IgD-negative memory B cell (primary cell): Measurements from ENCODE around the gene VOPP1. TPM values are rescaled to one million over a fixed set of nuclear protein-coding genes. Genes with fewer than 3 reads are reported as not detected.
"Not testable (repeated sequence)": the region's sequence is repeated elsewhere in the genome, so short reads cannot be mapped to it uniquely, and the experiment has no call there.

Source experiments
- H3K27ac Mint-ChIP-seq, 3 donors: one replicate each; pipeline ENCODE4 v1.8.0; 2020 to 2022; ENCODE audit warnings: mild to moderate bottlenecking in 3 of 3, mixed read lengths in 3 of 3, moderate library complexity in 1 of 3
- H3K27me3 Mint-ChIP-seq: one replicate; pipeline ENCODE4 v1.8.0; 2021; ENCODE audit warnings: mixed read lengths
- H3K36me3 Mint-ChIP-seq: one replicate; pipeline ENCODE4 v1.8.0; 2020; ENCODE audit warnings: mild to moderate bottlenecking, mixed read lengths
- H3K4me1 Mint-ChIP-seq, 3 donors: one replicate each; pipeline ENCODE4 v1.8.0; 2020 to 2022; ENCODE audit warnings: mixed read lengths in 3 of 3, mild to moderate bottlenecking in 1 of 3
- H3K4me3 Mint-ChIP-seq, 4 donors: one replicate each; pipeline ENCODE4 v1.8.0; 2020 to 2022; ENCODE audit warnings: mild to moderate bottlenecking in 4 of 4, mixed read lengths in 4 of 4, moderate library complexity in 3 of 4
- H3K9me3 Mint-ChIP-seq, 3 donors: one replicate each; pipeline ENCODE4 v1.8.0; 2020 to 2021; ENCODE audit warnings: mixed read lengths in 3 of 3, mild to moderate bottlenecking in 1 of 3
- polyA plus RNA-seq: library from polyadenylated mRNA; unstranded; fragments of 300-500 nt; fragmentation: Illumina TruSeq; gene quantifications from one replicate; pipeline ENCODE4 v1.2.3, GENCODE V29; 2021

Gene VOPP1
- polyA plus RNA-seq, 1 donor from 2014 or later, result 70.2 TPM

DNA sequence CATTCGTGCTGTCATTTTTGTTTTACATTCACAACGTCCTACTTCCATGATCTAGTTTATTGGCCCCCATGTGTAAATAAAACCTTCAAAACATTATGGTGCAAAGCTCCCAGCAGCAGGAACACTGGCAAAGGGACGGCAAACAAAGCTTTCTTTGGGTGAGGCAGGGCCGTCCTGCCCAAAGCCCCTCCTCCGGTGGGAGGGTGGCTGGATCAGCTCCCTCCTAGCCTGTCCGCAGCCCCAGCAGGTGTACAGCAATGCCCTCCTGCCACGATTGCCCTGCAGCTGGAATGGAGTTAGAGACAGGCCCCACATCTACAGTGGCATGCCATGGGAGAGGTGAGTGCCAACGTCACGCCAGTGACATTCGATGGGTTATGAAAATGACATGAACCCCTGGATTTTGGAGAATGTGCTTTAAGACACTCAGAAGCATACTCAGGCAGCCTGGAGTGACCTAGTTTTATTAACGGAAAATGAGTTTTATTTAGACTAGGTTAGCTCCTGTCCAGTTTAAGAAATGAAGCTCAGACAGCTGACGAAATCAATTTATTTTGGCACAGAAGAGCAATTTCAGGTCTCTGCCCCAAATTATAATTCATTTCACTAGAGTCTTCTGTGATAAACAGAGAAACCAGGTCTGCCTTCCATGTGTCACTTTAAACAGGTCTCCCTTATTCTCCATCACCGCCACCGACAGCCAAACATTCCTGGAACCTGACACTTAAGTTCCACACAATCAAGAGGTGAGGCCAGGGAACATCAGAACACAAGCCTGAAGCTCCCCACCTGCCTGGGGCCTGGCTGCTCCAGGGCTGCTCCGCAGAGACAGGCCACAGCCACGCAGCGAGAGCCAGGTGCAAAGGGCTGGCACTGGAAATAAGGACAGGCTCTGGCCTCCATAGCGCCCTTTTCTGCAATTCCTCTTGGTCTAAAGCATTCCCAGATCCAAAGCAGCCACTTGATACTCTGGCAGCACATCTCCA, 50.1 kb downstream of the VOPP1 start:
- Mint-ChIP-seq H3K4me1 (peaks cover 82 to 87% (median 87%) of the 10 kb centered on the region in 3 donors), H3K27ac (peak overlapping the region; percentile 51 to 87 (median 59)), H3K9me3 (no peaks in the 10 kb centered on the region), H3K36me3 (no peaks in the 10 kb centered on the region), H3K27me3 (no peaks in the 10 kb centered on the region), H3K4me3 (peak overlapping the region in 3 of 4 donors; percentile 43 to 61 (median 59))

DNA sequence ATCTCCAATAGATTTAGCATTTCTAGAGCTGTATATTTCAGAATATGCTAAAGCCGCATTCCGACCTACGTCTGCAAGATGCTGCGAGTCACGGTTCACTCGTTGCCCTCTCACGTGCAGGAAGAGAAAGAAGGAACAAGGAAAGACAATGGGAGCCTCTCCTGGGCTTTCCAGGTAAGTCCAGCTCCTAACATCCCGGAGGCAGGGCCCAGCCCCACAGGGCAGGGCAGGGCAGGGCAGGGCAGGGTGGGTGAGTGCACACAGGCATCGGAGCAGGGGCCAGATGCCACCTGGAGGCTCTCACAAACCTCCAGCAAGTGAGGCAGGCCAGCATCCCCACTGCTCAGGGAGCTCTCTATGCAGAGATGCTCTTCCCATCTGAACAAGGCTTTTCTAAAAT, 50.8 kb downstream of the VOPP1 start:
- no peaks in the 10 kb centered on the region for H3K27me3 Mint-ChIP-seq
- peak overlapping the region; percentile 59 to 95 (median 87) for H3K27ac Mint-ChIP-seq
- no peaks in the 10 kb centered on the region for H3K36me3 Mint-ChIP-seq
- H3K4me3 Mint-ChIP-seq, result peak overlapping the region; percentile 41 to 86 (median 56)
- H3K9me3 Mint-ChIP-seq, result no peaks in the 10 kb centered on the region
- peaks cover 81 to 85% (median 82%) of the 10 kb centered on the region in 3 donors for H3K4me1 Mint-ChIP-seq

- H3K9me3 Mint-ChIP-seq, result no peaks in the 10 kb centered on the region
- H3K4me3 Mint-ChIP-seq, result peak overlapping the region; percentile 41 to 86 (median 54)
- peak overlapping the region; percentile 59 to 95 (median 92) for H3K27ac Mint-ChIP-seq
- no peaks in the 10 kb centered on the region for H3K27me3 Mint-ChIP-seq
- H3K36me3 Mint-ChIP-seq, result no peaks in the 10 kb centered on the region
- H3K4me1 Mint-ChIP-seq, result peaks cover 83 to 86% (median 84%) of the 10 kb centered on the region in 3 donors
Measured at GRCh38 chr7:55520426-55521140, 51.7 kb downstream of the VOPP1 start.

GRCh38 chr7:55518836-55519235, 53.5 kb downstream of the VOPP1 start:
- Mint-ChIP-seq H3K4me3 (peak overlapping the region; percentile 5 to 83 (median 67)), H3K36me3 (no peaks in the 10 kb centered on the region)

GRCh38 chr7:55517936-55518689, 54.2 kb downstream of the VOPP1 start:
- Mint-ChIP-seq H3K4me3 (peak overlapping the region; percentile 5 to 83 (median 67)), H3K27me3 (no peaks in the 10 kb centered on the region), H3K27ac (peak overlapping the region; percentile 59 to 97 (median 93)), H3K4me1 (peaks cover 83 to 87% (median 87%) of the 10 kb centered on the region in 3 donors), H3K9me3 (no peaks in the 10 kb centered on the region), H3K36me3 (peaks cover 3% of the 10 kb centered on the region)

More at GRCh38 chr7:55518836-55519235, 53.5 kb downstream of the VOPP1 start:
- Mint-ChIP-seq H3K9me3 (no peaks in the 10 kb centered on the region), H3K27ac (peak overlapping the region; percentile 59 to 97 (median 93)), H3K4me1 (peaks cover 82 to 87% (median 83%) of the 10 kb centered on the region in 3 donors), H3K27me3 (no peaks in the 10 kb centered on the region)

GRCh38 chr7:55517191-55517633, 55.1 kb downstream of the VOPP1 start:
- peak overlapping the region in 2 of 4 donors; percentile 14 to 63 for H3K4me3 Mint-ChIP-seq
- no peaks in the 10 kb centered on the region for H3K9me3 Mint-ChIP-seq
- peak overlapping the region; percentile 39 to 97 (median 59) for H3K27ac Mint-ChIP-seq
- peaks cover 78 to 85% (median 84%) of the 10 kb centered on the region in 3 donors for H3K4me1 Mint-ChIP-seq
- H3K36me3 Mint-ChIP-seq, result peaks cover 3% of the 10 kb centered on the region
- H3K27me3 Mint-ChIP-seq, result no peaks in the 10 kb centered on the region

DNA sequence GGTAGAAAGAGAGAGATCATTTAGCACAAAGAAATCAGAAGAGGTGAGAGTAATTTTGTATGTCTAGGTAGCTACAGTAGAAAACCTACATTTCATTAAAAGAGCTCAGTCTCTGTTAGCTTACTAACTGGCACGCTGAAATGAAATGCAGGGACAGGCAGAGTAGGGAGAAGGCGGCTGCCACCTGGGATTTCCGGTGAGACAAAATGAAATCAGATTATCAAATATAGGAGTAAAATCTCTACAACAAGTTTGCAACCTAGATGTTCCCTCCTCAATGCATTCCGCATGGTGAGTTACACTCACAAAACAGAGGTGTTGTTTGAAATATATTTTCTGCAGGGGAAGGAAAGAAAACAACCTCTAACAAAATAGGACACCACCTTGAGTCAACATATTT, 55.9 kb downstream of the VOPP1 start:
- H3K9me3 Mint-ChIP-seq, result no peaks in the 10 kb centered on the region
- peak overlapping the region; percentile 70 to 95 (median 77) for H3K4me3 Mint-ChIP-seq
- H3K27ac Mint-ChIP-seq, result peak overlapping the region; percentile 71 to 94 (median 88)
- H3K27me3 Mint-ChIP-seq, result no peaks in the 10 kb centered on the region
- H3K4me1 Mint-ChIP-seq, result peaks cover 78 to 86% (median 85%) of the 10 kb centered on the region in 3 donors
- peaks cover 6% of the 10 kb centered on the region for H3K36me3 Mint-ChIP-seq

GRCh38 chr7:55515569-55516279, 56.6 kb downstream of the VOPP1 start:
- H3K4me3 Mint-ChIP-seq, result peak overlapping the region; percentile 70 to 95 (median 77)
- H3K27ac Mint-ChIP-seq, result peak overlapping the region; percentile 71 to 94 (median 88)
- H3K4me1 Mint-ChIP-seq, result peaks cover 77 to 86% (median 85%) of the 10 kb centered on the region in 3 donors
- peaks cover 6% of the 10 kb centered on the region for H3K36me3 Mint-ChIP-seq
- no peaks in the 10 kb centered on the region for H3K27me3 Mint-ChIP-seq
- H3K9me3 Mint-ChIP-seq, result no peaks in the 10 kb centered on the region

GRCh38 chr7:55514546-55515265, 57.6 kb downstream of the VOPP1 start:
- Mint-ChIP-seq H3K27ac (peak overlapping the region; percentile 71 to 94 (median 88)), H3K4me1 (peaks cover 75 to 84% (median 82%) of the 10 kb centered on the region in 3 donors), H3K9me3 (no peaks in the 10 kb centered on the region), H3K27me3 (no peaks in the 10 kb centered on the region), H3K4me3 (peak overlapping the region; percentile 70 to 95 (median 77)), H3K36me3 (peaks cover 6% of the 10 kb centered on the region)

DNA sequence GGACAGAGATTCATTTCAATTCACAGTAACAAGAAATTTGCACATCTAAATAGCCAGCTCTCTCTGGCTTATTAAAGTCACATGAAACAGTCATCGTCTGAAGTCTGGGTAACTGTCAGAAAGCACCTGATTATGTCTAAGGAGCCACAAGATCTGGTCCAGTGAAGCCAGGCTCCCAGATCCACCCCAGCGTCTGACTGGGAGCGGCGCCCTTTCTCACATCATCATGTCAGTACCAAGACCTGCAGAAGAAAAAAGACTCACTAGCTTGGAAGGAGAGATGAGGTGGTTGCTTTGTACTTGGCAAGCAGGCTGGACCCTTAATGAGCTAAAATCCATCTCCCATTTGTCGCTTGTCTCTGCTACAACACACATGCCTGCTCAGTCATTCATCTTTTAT, 58.4 kb downstream of the VOPP1 start:
- H3K9me3 Mint-ChIP-seq, result no peaks in the 10 kb centered on the region
- H3K27ac Mint-ChIP-seq, result peak overlapping the region; percentile 86 to 88 (median 86)
- peaks cover 6% of the 10 kb centered on the region for H3K36me3 Mint-ChIP-seq
- peak overlapping the region; percentile 47 to 95 (median 68) for H3K4me3 Mint-ChIP-seq
- H3K4me1 Mint-ChIP-seq, result peaks cover 73 to 82% (median 80%) of the 10 kb centered on the region in 3 donors
- H3K27me3 Mint-ChIP-seq, result no peaks in the 10 kb centered on the region

DNA sequence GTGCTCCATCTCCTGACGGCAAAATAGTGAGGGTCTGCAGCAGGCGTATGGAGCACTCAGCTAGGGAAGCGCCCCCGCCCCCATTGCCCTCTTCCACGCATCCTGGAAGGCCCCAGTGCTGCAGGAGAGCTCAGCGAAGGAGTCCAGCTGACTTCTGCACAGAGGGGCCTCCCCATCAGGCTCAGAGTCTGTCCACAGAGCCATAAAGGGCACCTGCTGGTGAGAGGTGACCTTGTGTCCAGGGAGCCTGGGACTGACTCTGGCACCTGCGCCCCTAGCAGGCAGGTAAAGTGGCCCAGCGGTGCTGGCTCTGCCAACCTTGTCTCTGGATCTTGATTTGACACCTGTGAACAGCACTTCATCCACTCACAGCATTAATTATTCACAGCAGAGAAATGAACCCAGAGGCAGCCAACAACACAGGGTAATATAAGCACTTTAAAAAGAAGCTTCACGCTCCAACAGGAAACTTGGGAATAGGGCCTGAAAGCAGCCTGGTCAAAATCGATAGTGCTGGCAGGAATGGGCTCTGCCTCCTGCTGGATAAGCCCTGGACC, 59.6 kb downstream of the VOPP1 start:
- H3K9me3 Mint-ChIP-seq, result no peaks in the 10 kb centered on the region
- peak overlapping the region in 1 of 4 donors; percentile 30 for H3K4me3 Mint-ChIP-seq
- no peaks in the 10 kb centered on the region for H3K27me3 Mint-ChIP-seq
- H3K27ac Mint-ChIP-seq, result peak overlapping the region; percentile 46 to 88 (median 88)
- peaks cover 6% of the 10 kb centered on the region for H3K36me3 Mint-ChIP-seq
- H3K4me1 Mint-ChIP-seq, result peaks cover 63 to 79% (median 74%) of the 10 kb centered on the region in 3 donors

DNA sequence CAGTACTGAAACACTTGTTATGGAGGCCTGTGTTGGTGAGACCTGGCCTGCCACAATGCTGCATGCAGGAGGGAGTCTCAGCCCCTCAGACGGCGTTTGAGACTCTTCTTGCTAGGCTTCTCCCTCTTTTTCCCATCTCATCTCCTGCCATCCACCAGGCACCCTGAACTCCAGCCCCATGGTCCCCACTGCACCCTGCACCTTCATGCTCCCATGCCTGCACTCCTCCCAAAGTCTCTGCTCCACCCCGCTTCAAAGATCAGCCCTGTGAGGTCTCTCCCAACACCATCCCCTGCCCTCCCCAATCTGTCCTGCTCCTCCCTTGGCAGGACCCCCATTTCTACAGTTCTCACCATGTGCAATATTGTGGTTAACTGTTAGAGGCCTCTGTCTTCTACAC, 61.7 kb downstream of the VOPP1 start:
- peak overlapping the region in 1 of 4 donors; percentile 67 for H3K4me3 Mint-ChIP-seq
- H3K36me3 Mint-ChIP-seq, result peaks cover 8% of the 10 kb centered on the region
- no peaks in the 10 kb centered on the region for H3K9me3 Mint-ChIP-seq
- peak overlapping the region in 2 of 3 donors; percentile 49 to 86 for H3K27ac Mint-ChIP-seq
- no peaks in the 10 kb centered on the region for H3K27me3 Mint-ChIP-seq
- peaks cover 59 to 76% (median 67%) of the 10 kb centered on the region in 3 donors for H3K4me1 Mint-ChIP-seq

DNA sequence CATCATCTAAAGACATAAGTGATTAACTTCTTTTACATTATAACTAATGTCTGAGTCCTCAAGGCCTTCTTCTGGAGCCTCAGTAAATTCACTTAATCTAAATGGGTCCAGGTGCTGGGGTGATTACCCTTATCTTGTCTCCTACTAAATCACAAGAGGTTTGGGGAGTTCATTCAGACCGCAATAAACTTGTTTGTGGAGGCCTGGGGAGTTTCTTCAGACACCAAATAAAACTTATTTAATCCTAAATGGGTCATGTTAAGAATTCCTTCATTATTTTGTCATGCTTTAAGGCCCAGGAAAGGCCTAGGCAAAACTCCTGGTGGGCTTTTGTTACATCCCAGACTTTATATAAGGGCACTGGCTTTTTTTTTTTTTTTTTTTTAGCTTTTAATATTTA, 62.1 kb downstream of the VOPP1 start:
- H3K9me3 Mint-ChIP-seq, H3K27me3 Mint-ChIP-seq, H3K36me3 Mint-ChIP-seq, H3K4me3 Mint-ChIP-seq: not testable (repeated sequence)
- peaks cover 55 to 74% (median 65%) of the 10 kb centered on the region in 3 donors for H3K4me1 Mint-ChIP-seq
- peak overlapping the region; percentile 11 to 76 (median 19) for H3K27ac Mint-ChIP-seq
